Activated T-cell treated with anti-CD3 and anti-CD28 coated beads, Interleukin-2, amount 50 U/mL, for 1 hour (primary cell): ENCODE data around the gene FRMD3.
"Not testable (repeated sequence)": the region's sequence is repeated elsewhere in the genome, so short reads cannot be mapped to it uniquely, and the experiment has no call there.

Experiments
- DNase-seq: peaks from one replicate; pipeline ENCODE4 v3.0.0-alpha.2; 2020

FRMD3 gene

DNA sequence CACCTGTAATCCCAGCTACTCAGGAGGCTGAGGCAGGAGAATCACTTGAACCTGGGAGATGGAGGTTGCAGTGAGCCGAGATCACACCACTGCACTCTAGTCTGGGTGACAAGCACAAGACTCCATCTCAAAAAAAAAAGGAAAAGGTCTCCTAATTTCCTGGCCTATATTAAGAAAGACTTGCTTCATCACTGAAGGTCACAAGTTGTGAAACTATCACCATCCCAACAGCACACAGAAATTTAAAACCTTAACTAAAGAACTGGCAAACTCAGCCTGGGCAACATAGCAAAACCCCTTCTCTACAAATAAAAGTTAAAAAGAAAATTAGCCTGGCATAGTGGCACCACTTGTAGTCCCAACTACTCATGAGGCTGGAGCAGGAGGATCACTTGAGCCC is 17.2 kb downstream of the FRMD3 start:
- no peak for DNase-seq

DNA sequence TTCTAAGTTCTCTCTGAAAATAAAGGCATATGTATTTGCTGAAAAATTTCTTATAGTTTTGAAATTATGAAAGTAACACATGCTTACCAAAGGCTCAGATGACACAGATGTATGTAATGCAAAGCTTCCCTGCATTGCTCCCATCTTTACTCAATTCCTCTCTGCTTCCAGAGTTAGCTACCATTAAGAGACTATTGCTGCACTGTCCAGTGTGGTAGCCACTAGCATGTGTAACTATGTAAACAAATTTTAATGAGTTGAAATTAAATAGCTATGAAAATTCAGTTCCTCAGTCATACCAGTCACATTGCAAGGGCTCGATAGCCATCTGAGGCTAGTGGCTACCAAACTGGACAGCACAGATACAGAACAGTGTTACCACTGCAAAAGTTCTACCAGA is 17.9 kb downstream of the FRMD3 start:
- DNase-seq: no peak

DNA sequence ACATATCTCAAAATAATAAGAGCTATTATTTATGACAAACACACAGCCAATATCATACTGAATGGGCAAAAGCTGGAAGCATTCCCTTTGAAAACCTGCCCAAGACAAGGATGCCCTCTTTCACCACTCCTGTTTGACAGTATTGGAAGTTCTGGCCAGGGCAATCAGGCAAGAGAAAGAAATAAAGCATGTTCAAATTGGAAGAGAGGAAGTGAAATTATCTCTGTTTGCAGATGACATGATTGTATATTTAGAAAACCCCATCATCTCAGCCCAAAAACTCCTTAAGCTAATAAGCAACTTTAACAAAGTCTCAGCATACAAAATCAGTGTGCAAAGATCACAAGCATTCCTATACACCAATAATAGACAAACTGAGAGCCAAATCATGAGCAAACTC is 20.2 kb downstream of the FRMD3 start:
- not testable (repeated sequence) for DNase-seq

DNA sequence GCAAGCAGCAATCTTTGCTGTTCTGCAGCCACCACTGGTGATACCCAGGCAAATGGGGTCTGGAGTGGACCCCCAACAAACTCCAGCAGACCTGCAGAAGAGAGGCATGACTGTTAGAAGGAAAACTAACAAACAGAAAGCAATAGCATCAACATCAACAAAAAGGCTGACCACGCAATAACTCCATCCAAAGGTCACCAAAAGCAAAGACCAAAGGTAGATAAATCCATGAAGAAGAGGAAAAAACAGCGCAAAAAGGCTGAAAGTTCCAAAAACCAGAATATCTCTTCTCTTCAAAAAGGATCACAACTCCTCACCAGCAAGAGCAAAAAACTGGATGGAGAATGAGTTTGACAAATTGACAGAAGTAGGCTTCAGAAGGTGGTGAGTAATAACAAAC is 23.4 kb downstream of the FRMD3 start:
- no peak for DNase-seq

DNA sequence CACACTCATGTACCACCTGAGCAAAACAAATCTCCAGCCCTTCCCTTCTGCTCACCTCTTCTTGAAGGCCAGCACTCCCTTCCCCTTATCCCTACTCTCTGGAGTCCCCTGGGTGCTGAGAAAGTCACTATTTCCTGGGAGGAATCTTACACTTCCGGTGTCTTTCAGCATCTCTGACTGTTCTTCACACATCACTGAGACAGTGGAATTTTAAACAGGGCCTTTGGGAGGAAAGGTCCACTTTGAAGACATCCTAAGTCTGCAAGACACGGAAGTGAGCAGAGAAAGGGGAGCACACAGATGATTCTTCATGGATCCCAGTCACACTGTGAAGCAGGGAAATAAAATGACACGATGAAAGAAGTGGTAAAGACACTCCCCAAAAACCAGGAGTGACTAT is 25.6 kb downstream of the FRMD3 start:
- DNase-seq: no peak

DNA sequence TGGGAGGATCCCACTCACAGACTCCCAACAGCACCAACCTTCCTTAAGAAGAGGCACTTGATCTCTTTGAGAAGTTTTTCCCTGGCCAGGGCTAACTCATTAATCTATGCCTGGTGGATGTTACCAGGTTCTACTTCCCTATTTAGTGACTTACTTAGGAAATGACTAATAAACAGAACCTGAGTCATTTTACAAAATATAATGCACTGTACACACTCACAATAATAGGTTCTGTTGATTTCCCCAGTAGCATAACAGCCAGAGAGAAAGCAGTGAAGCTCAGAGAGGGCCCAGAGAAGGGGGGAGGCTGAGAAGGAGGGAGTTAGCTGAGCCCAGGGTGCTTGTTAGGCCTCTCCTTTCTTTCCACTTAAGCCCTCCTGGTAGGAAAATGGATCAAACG is 27.1 kb downstream of the FRMD3 start:
- DNase-seq: no peak

DNA sequence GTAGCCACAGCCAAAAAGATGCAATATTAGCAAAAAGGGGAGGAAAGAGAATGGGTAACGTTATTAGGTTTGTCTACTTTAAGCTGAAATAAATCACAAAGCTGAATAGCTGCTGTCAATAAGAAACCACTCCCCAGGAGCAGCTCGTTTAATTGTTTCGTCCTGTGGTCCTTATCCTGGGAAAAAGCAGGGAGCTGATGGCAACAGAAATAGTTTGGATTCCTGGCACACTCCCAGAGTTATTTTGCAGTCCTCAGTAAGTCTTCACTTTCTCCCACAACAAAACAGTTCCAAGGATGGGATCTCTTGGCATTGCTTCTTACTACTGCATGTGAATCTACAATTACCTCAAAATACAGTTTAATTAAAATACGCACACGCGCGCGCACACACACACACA is 28.8 kb downstream of the FRMD3 start:
- no peak for DNase-seq

DNA sequence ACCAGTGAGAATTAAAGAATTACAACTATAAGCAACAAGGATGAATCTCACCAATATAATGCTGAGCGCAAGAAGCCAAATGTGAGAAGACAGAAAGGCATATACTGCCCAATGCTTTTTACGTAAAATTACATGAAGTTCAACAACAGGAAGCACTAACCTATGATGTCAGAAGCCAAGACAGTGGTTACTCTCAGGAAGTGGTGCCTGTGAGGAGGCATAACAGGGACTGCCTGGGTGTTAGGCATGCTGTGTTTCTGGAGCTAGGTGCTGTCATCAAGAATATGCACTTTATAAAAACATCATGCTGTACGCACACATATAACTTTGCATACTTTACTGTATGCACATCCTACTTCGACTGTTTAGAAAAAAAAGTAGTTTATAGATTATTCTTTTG is 30.1 kb downstream of the FRMD3 start:
- no peak for DNase-seq

DNA sequence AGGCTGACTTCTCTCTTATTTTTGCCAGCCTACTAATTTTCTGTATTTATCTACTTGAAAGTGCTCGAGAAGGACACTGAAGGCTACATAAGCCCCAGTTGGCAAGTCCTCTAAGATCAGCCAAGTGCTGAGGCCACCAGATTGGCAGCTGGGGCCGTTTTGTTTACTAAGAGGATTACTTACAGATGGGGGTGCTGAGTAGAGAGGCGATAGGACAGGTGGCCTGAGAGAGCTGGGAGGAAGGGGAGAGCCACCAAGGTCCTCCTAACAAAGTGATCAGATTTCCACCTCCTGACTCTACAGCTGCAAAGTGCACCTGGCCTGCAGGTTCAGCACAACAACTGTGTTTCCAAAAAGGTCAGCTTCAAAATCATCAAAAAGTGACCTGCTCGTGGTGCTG is 32.9 kb downstream of the FRMD3 start:
- no peak for DNase-seq

DNA sequence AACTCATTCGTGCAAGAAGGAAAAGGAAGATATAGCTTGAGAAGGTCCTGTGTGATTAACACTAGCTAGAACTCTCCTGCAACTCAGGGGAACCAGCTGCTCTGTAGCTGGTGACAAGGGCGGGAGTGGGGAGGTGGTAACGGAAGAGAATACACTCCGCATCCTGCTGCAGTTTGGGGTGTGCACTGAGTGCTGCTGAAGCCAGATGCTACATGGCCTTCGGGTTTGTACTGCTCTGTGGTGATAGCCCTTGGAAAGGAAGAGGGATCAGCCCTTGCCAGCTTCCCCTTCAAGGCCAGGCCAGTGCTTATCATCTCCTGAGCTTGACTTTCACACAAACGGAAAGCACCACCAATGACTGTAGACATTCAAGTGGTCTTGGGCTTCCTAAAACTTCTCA is 34.3 kb downstream of the FRMD3 start:
- no peak for DNase-seq

DNA sequence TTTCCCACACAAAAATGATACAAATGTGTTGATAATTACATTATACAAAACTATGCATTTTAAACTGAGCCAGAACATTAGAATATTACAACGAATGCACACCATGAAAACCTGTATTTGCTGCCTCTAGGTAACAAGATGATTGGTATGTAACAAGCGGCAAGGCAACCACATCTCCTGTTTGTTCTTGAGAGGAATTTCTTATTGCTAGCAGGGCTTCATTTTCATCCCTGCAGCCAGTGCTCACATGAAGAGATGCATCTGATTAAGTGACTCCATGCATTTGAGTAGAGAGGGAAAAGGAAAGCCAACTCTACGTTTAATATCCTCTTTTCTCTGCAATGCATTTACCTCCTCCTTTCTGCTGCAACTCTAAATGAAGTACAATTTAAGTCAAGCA is 36.6 kb downstream of the FRMD3 start:
- no peak for DNase-seq

DNA sequence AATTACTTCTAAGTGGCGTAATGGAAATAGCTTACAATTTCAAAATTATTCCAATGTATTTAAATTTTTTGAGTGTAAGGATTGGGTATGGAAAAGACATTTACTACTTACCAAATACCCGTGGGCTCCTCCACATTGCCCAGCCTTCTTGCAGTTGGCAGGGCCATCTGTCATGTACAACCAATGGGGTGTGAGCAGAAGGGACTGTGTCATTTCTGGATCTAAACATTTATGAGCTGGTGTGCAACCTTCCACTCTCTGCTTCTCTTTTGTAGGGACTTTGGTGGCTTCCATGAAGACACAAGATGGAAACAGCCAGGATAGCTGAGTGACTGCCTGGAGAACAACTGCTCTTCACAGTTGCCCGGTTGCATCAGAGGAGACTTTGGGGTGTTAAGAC is 40.8 kb downstream of the FRMD3 start:
- no peak for DNase-seq

DNA sequence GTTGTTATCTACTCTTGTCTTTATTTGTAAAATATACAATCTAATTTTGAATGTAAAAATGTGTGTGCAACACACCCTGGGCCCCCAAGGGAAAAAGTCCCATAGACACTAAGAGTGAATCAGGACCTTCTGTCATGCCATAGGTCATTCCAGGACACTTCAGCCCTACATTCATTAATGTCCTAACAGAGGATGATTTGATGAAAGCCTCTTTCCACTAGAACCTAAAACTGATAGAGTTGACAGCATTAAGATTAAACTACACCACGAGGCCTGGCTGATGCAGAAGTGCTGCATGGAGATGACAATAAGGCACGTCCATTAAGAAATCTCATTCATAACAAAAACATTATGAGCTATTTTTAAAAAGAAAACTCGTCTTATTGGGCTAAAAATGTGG is 46.2 kb downstream of the FRMD3 start:
- DNase-seq: no peak

DNA sequence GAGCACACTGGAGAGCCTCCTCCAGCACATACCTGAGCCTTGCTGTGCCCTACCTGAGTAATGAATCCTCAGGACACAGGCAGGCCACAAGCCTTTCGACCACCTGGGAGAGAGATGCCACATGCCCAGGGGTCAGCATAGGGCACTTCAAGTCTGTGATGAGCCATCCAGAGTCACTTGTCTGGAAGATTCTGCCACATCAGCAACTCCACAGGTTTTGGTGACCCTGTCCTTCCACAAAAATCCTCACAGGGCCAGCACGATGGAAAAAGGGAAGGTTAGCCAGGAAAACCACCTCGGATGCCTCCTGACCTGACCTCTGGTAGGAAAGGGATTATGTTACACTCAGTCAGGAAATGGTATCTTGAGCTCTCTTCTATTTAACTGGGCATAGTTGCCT is 46.8 kb downstream of the FRMD3 start:
- DNase-seq: no peak

DNA sequence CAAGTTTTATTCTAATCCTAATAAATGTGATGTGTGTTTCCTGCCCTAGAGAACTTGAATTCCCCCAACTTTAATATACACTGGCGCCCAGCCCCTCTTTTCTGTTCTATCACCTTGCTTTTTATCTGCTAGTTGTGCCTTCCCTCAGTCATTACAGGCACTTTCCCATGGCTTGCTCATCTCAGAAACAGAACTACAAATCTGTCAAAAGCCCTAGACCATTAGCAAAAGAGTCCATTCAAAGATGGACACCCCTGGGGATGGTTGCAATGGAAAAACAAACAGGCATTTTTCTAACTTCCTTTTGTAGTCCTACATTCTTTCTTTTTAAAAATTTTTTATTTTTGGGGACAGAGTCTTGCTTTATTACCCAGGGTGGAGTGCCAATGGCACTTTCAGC is 48.2 kb downstream of the FRMD3 start:
- no peak for DNase-seq

DNA sequence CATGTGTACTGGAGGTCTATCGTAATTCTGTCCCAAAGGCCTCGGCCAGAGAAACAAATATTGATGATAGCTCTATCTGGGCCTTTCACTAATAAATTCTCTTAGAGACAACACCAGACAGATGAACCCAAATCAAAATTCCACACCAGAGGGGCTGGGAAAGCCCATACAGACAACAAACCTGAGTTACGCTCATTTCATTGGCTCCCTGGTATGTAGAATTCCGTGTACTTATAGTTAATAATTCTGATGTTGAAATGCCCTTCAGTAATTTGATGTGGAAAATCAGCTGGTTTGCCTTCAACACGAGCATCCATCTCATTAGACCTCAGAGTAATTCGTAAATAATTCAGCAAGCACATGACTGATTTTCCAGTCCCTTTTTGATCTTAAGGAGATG is 53.2 kb downstream of the FRMD3 start:
- DNase-seq: no peak

DNA sequence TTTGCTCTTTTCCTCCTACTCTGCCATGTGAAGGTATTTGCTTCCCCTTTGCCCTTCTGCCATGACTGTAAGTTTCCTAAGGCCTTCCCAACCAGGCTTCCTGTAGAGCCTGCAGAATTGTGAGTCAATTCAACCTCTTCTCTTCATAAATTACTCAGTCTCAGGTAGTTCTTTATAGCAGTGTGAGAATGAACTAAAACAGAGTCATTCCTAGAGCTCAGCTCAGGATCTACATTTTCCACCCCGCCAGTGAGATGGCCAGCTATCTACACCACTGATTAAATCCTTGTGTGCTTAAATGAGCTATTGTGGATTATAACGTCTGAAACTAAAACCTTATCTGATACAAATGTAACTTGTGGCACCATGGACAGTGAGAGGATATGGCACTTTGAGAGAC is 55.0 kb downstream of the FRMD3 start:
- no peak for DNase-seq

DNA sequence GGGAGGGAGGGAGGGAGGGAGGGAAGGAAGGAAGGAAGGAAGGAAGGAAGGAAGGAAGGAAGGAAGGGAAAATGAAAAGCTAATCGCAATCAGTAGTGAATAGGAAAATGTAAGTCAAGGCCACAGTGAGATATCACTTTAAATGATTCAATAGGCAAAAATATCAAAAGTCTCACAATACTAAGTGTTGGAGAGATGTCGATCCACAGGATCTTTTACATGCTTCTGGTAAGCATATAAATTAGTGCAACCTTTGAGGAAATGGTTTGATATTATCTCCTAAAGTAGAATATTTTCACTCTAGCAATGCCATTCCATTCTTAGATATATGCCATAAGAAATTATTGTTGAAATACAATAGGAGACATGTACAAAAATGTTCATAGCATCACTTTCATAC is 58.4 kb downstream of the FRMD3 start:
- DNase-seq: no peak

DNA sequence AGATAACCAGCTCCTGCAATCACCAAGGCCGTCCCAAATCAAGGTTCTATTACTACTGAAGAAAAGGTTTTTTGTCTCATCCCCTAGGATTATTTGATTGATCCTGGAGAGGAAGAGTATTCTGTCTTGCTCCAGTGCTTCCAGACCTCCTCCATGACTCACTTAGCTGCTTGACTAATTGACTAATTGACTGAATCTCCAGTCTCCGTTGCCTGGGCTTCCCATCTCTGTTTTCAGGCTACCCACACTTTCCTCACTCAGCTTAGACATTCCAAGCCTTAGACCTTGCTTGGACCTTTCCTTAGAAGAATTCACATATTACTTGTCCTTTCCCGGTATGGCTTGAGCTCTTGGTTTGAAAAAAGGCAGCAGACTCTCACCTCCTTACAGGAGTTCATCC is 60.6 kb downstream of the FRMD3 start:
- DNase-seq: no peak

DNA sequence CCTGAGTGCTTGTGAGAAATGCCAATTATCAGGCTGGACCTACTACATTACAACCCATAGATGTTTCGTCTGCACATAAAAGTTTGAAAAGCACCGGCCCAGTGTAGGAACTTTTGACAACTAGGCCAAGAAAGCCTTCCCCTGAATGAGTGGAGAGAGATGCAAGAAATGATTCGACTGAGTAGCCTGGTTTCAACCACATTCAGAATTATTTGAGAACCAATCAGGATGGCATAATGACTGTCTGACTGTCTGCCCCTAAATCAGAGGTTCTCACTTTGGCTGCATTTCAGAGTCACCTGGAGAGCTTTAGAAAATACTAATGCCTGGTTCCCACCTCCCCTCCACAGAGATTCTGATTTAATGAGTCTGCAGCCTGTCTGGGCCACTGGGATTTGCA is 61.1 kb downstream of the FRMD3 start:
- DNase-seq: no peak

DNA sequence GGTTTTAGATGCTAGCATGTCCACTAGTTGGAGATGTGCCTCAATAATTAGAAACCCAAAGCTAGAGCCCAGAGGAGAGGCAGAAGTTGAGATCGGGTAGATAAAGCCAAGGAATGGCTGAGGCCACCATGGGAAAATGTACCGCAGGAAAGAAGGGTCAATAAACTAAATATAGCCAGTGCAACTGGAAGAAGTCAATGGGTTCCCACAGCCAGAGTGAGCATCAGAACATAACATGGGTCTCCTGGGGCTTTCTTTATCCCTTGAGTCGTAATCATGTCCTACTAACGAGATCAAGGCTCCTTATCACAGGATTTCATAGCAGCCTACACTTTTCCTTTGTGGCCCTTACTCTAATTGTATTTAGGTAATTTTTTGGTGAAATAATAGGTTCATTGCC is 61.7 kb downstream of the FRMD3 start:
- DNase-seq: no peak

DNA sequence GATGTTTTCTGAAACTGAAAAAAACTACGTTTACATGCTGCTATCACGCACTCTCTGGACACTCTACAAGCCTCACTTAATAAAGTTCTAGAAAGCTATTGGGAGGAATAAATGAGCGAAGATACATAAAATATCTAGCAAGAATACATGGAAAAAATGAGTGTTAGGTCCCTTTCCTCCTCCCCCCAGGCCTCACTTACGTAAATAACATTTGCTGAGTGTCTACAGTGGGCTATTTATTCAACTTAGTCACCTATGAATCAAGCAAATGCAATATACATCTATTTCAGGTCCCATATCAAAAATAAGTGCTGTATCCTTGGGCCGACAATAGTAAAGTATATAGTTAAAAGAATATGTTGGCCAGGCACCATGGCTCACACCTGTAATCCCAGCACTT is 62.5 kb downstream of the FRMD3 start:
- no peak for DNase-seq

DNA sequence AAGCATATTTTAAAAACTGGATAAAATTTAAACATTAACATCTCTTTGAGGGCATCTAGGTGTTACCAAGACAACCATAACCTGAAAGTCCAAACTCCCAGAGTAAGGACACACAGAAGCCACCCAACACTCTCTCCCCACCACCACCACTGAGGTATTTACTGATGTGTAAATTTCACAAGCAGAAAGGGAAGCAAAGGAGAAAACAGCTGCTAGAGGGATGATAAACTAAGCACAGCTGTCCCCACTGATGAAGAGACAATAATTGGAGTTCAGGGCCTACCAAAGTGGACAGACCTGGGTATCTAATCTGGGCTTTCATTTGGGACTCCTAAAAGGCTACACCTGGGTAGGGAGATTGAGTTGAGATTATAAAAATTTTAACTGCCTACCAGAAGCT is 63.6 kb downstream of the FRMD3 start:
- DNase-seq: no peak

DNA sequence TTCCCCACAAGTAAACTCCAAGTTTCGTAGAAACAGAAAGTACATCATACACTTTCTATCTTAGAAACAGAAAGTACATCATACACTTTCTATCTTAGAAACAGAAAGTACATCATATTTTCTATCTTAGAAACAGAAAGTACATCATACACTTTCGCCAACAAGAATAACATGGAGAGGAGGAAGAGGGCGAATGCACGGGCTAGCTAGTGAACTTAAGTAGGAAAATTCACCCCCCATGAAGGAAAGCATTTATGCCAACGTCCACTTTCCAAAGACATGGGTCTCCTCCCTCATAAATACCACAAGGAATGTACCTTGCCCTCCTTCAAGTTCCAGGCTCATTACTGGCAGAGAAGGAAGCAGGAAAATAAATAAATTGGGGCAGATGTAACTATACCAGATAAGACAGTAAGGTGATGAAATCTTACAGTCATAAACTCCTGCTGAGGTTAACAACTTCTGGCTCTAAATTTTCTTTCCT is 64.7 kb downstream of the FRMD3 start:
- DNase-seq: no peak

DNA sequence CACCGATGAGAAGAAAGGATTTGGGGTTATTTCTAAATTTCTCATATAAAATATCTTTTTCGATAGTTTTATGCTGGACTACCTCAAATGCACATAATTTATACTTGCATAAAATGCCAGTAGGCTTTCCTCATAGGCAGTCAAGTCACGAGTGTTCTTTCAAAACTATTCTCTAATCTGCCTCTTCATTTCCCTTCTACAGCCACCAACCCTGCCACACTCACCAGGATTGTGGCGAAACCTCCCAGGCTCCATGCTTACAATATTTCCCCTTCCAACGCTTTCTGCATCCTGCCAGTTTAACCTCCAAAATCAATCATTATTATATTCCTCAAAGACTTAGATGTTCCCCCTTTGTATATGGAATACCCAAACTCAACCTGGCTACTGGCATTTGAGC is 65.4 kb downstream of the FRMD3 start:
- no peak for DNase-seq

DNA sequence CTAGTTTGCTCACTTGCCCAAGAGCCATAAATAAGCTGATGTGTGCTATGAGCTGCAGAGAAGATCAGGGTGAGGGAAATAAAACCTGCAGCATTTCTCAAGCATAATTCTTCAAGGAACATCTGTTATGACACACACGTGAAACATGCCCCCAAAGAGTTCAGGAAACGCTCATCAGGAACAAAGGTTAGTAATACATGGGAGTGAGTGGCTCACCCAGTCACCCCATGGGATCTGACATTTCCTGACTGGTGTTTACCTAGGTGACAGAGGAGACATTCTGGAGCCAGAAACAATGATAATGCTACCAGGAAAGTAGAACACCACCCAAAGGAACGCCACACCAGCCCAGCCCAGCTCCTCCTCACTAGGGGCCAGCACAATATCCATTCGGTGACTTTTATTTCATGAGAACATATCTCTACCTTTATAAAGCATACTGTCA is 66.0 kb downstream of the FRMD3 start:
- no peak for DNase-seq
